PC-9 (cell line): ENCODE measurements around the gene EXOC4. TPM values are rescaled to one million over a fixed set of nuclear protein-coding genes. Genes with fewer than 3 reads are reported as not detected.

Experiments used
- BruUV-seq: library from RNA; stranded (reverse); fragments of 400-500 nt; replicated peaks from 2 replicates; lab custom pipeline; 2021; lab: Mats Ljungman, UMichigan
- CTCF ChIA-PET: fragments of 300-600 bp; sonication (Branson Sonifier 250); formaldehyde crosslinking; loops from one replicate; lab custom pipeline; 2022; ENCODE audit warnings: antibody characterized with exemption; lab: Charles Lee
- POLR2A ChIA-PET: fragments of 300-600 bp; sonication (Branson Sonifier 250); formaldehyde crosslinking; loops from one replicate; lab custom pipeline; 2022; ENCODE audit warnings: antibody characterized with exemption; ENCODE audit not compliant: unreplicated experiment; lab: Charles Lee
- DNase-seq, 2 experiments: peaks; one replicate each; pipeline versions ENCODE4 v3.0.0 to v3.0.0-alpha.2; 2015 to 2022; ENCODE audit warnings: mixed read lengths in 1 of 2
- H2AFZ ChIP-seq: fragments of 200-600 bp; sonication (generic); 2 replicates; pipeline ENCODE4 v1.8.1; 2017; ENCODE audit warnings: antibody characterized with exemption
- H3F3A ChIP-seq: fragments of 200-600 bp; sonication (generic); 2 replicates; pipeline ENCODE4 v1.8.1; 2017; ENCODE audit warnings: antibody characterized with exemption, mild to moderate bottlenecking, low read depth; ENCODE audit not compliant: insufficient read depth
- H3K27ac ChIP-seq: fragments of 200-600 bp; sonication (generic); 2 replicates; pipeline ENCODE4 v1.6.1; 2016; ENCODE audit warnings: mixed run types
- H3K27me3 ChIP-seq: fragments of 200-600 bp; sonication (generic); 2 replicates; pipeline ENCODE4 v1.6.1; 2016; ENCODE audit warnings: low read depth, mixed run types; ENCODE audit not compliant: insufficient read depth
- H3K36me3 ChIP-seq: fragments of 200-600 bp; sonication (generic); 2 replicates; pipeline ENCODE4 v1.6.1; 2016; ENCODE audit warnings: low read depth, mixed run types
- H3K4me1 ChIP-seq: fragments of 200-600 bp; sonication (generic); replicated peaks from 2 replicates; pipeline ENCODE4 v1.6.1; 2016; ENCODE audit warnings: mixed run types; ENCODE audit not compliant: insufficient read depth
- H3K4me2 ChIP-seq: fragments of 200-600 bp; sonication (generic); 2 replicates; pipeline ENCODE4 v1.6.1; 2017; ENCODE audit warnings: mixed run types
- H3K4me3 ChIP-seq: fragments of 200-600 bp; sonication (generic); 2 replicates; pipeline ENCODE4 v1.6.1; 2016; ENCODE audit warnings: mixed run types
- H3K79me2 ChIP-seq: fragments of 200-600 bp; sonication (generic); 2 replicates; pipeline ENCODE4 v1.6.1; 2017; ENCODE audit warnings: low read depth, mixed run types
- H3K9me2 ChIP-seq: fragments of 200-600 bp; sonication (generic); 2 replicates; pipeline ENCODE4 v1.8.1; 2017; ENCODE audit warnings: mild to moderate bottlenecking; ENCODE audit not compliant: insufficient read depth
- H3K9me3 ChIP-seq: fragments of 200-600 bp; sonication (generic); 2 replicates; pipeline ENCODE4 v1.8.1; 2016; ENCODE audit warnings: low read depth; ENCODE audit not compliant: insufficient read depth
- H4K20me1 ChIP-seq: fragments of 200-600 bp; sonication (generic); 2 replicates; pipeline ENCODE4 v1.8.1; 2017; ENCODE audit not compliant: insufficient read depth
- EZH2 ChIP-seq: fragments of 200-600 bp; sonication (generic); IDR thresholded peaks from 2 replicates; pipeline ENCODE4 v1.8.0; 2017; ENCODE audit warnings: antibody characterized with exemption, low read depth
- intact Hi-C: fragments of 100-400 bp; cut with micrococcal nuclease; formaldehyde crosslinking; loops from one replicate; pipeline ENCODE4 v1.10.0; 2022; ENCODE audit not compliant: unreplicated experiment
- total RNA-seq: library from RNA; stranded (reverse); gene quantifications from 2 replicates; pipeline ENCODE4 v1.2.3, GENCODE V29; 2021
- TF ChIP-seq, protein P1 (sequence below): fragments of 200-600 bp; sonication (generic); conservative IDR thresholded peaks from 2 replicates; pipeline ENCODE4 v1.6.1; 2017; ENCODE audit warnings: mixed run types, antibody characterized with exemption, mild to moderate bottlenecking, moderate library complexity

Gene EXOC4
- total RNA-seq, 1 experiment from 2014 or later: 101 TPM

- intact Hi-C loops: no loop called here
Observed at GRCh38 chr7:133691727-133692610, 439.1 kb downstream of the EXOC4 start.

GRCh38 chr7:133693281-133693680 lies 440.4 kb downstream of the EXOC4 start:
- no peak for DNase-seq
- Histone ChIP-seq H3K27me3 (no peaks in the 10 kb centered on the region), H3F3A (no peaks in the 10 kb centered on the region), H3K9me3 (no peaks in the 10 kb centered on the region), H3K79me2 (no peaks in the 10 kb centered on the region), H3K9me2 (no peaks in the 10 kb centered on the region), H3K4me1 (peaks cover 9% of the 10 kb centered on the region), H4K20me1 (no peaks in the 10 kb centered on the region), H3K36me3 (no peaks in the 10 kb centered on the region), H2AFZ (no peak overlapping the region), H3K27ac (no peak overlapping the region), H3K4me3 (no peak overlapping the region), H3K4me2 (no peak overlapping the region)
- no TSS peak for BruUV-seq
- ChIA-PET CTCF (no interaction called here), POLR2A (no interaction called here)
- intact Hi-C loops: no loop called here
- TF ChIP-seq, protein P1, sequence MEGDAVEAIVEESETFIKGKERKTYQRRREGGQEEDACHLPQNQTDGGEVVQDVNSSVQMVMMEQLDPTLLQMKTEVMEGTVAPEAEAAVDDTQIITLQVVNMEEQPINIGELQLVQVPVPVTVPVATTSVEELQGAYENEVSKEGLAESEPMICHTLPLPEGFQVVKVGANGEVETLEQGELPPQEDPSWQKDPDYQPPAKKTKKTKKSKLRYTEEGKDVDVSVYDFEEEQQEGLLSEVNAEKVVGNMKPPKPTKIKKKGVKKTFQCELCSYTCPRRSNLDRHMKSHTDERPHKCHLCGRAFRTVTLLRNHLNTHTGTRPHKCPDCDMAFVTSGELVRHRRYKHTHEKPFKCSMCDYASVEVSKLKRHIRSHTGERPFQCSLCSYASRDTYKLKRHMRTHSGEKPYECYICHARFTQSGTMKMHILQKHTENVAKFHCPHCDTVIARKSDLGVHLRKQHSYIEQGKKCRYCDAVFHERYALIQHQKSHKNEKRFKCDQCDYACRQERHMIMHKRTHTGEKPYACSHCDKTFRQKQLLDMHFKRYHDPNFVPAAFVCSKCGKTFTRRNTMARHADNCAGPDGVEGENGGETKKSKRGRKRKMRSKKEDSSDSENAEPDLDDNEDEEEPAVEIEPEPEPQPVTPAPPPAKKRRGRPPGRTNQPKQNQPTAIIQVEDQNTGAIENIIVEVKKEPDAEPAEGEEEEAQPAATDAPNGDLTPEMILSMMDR: no peak
- no peak for TF ChIP-seq EZH2

More at GRCh38 chr7:133691727-133692610, 439.1 kb downstream of the EXOC4 start:
- Histone ChIP-seq H3K4me1 (peaks cover 9% of the 10 kb centered on the region), H3K27me3 (no peaks in the 10 kb centered on the region), H3K9me2 (no peaks in the 10 kb centered on the region), H2AFZ (no peak overlapping the region), H3K79me2 (no peaks in the 10 kb centered on the region), H3K9me3 (no peaks in the 10 kb centered on the region), H3K27ac (no peak overlapping the region), H3K36me3 (no peaks in the 10 kb centered on the region), H3K4me2 (no peak overlapping the region), H3F3A (no peaks in the 10 kb centered on the region), H3K4me3 (no peak overlapping the region), H4K20me1 (no peaks in the 10 kb centered on the region)
- ChIA-PET CTCF (no interaction called here), POLR2A (no interaction called here)
- TF ChIP-seq EZH2: no peak
- TF ChIP-seq, protein P1: no peak
- no peak for DNase-seq
- no TSS peak for BruUV-seq

GRCh38 chr7:133696056-133696455 lies 443.2 kb downstream of the EXOC4 start:
- Histone ChIP-seq H3K9me2 (no peaks in the 10 kb centered on the region), H3K27me3 (no peaks in the 10 kb centered on the region), H2AFZ (no peak overlapping the region), H3K4me1 (no peaks in the 10 kb centered on the region), H3K27ac (no peak overlapping the region), H3K4me2 (no peak overlapping the region), H3K9me3 (no peaks in the 10 kb centered on the region), H3F3A (no peaks in the 10 kb centered on the region), H3K79me2 (no peaks in the 10 kb centered on the region), H3K36me3 (no peaks in the 10 kb centered on the region), H4K20me1 (no peaks in the 10 kb centered on the region), H3K4me3 (no peak overlapping the region)
- BruUV-seq: no TSS peak
- ChIA-PET CTCF (no interaction called here), POLR2A (no interaction called here)
- DNase-seq: no peak
- intact Hi-C loops: no loop called here
- no peak for TF ChIP-seq EZH2
- TF ChIP-seq, protein P1: no peak
